Nephron (organoid): Measurements from ENCODE around the gene FGG.

Experiments
- H3K27ac Mint-ChIP-seq, 3 experiments: 2 replicates each; pipeline ENCODE4 v1.8.0; 2020; ENCODE audit warnings: mixed read lengths in 3 of 3, mild to moderate bottlenecking in 2 of 3, moderate library complexity in 1 of 3
- H3K27me3 Mint-ChIP-seq: 2 replicates; pipeline ENCODE4 v1.8.0; 2021; ENCODE audit warnings: low read depth, mild to moderate bottlenecking, moderate library complexity, mixed read lengths
- H3K36me3 Mint-ChIP-seq: 2 replicates; pipeline ENCODE4 v1.8.0; 2020; ENCODE audit warnings: low read depth, mixed read lengths
- H3K4me1 Mint-ChIP-seq: 2 replicates; pipeline ENCODE4 v1.8.0; 2020; ENCODE audit warnings: mixed read lengths
- H3K4me3 Mint-ChIP-seq, 3 experiments: 2 replicates each; pipeline ENCODE4 v1.8.0; 2020; ENCODE audit warnings: mild to moderate bottlenecking in 3 of 3, mixed read lengths in 3 of 3, moderate library complexity in 2 of 3
- H3K9me3 Mint-ChIP-seq: 2 replicates; pipeline ENCODE4 v1.8.0; 2020; ENCODE audit warnings: mixed read lengths
- TF ChIP-seq, protein P1 (sequence below), 3 experiments: fragments of 200-600 bp; sonication (generic); IDR thresholded peaks; one replicate each; pipeline ENCODE4 v1.5.0; 2021; ENCODE audit warnings: antibody characterized with exemption in 3 of 3; ENCODE audit not compliant: unreplicated experiment in 3 of 3

FGG gene

DNA sequence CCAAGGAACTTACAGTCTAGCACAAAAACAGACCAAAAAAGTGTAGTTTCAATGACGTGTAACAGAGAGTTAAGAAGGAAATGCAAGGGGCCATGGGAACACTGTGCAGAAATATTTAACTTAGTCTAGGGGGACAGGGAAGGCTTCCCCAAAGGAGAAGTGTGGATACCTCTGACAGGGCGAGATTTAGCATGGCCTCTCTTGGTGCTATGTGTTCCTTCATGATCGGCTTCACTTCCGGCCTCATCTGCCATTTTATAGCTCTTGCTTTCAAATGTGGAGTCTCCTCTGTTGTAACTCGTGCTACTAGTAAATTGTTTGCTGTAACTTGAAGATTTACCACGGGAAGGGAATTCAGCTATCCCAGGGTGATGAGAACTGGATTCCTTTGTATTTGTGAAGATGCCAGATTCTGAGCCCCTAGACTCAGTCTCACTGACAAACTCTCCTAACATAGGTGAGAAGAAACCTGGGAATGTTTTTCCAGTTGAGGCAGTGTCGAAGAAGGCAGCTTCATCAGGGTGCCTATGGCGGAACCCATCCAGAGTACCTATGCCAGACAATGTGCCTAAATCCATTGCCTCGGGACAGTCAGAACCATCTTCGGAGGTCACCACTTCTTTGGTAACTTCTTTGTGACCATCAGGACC is 27.0 kb downstream of the FGG start:
- no peaks in the 10 kb centered on the region for H3K9me3 Mint-ChIP-seq
- TF ChIP-seq, protein P1, sequence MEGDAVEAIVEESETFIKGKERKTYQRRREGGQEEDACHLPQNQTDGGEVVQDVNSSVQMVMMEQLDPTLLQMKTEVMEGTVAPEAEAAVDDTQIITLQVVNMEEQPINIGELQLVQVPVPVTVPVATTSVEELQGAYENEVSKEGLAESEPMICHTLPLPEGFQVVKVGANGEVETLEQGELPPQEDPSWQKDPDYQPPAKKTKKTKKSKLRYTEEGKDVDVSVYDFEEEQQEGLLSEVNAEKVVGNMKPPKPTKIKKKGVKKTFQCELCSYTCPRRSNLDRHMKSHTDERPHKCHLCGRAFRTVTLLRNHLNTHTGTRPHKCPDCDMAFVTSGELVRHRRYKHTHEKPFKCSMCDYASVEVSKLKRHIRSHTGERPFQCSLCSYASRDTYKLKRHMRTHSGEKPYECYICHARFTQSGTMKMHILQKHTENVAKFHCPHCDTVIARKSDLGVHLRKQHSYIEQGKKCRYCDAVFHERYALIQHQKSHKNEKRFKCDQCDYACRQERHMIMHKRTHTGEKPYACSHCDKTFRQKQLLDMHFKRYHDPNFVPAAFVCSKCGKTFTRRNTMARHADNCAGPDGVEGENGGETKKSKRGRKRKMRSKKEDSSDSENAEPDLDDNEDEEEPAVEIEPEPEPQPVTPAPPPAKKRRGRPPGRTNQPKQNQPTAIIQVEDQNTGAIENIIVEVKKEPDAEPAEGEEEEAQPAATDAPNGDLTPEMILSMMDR (IDR thresholded peaks at IDR 0.05; ENCODE audit: unreplicated experiment in 3 of 3) = no peak
- no peaks in the 10 kb centered on the region for H3K36me3 Mint-ChIP-seq
- no peaks in the 10 kb centered on the region for H3K27me3 Mint-ChIP-seq
- no peak overlapping the region for H3K4me3 Mint-ChIP-seq
- H3K4me1 Mint-ChIP-seq = no peaks in the 10 kb centered on the region
- H3K27ac Mint-ChIP-seq = no peak overlapping the region

DNA sequence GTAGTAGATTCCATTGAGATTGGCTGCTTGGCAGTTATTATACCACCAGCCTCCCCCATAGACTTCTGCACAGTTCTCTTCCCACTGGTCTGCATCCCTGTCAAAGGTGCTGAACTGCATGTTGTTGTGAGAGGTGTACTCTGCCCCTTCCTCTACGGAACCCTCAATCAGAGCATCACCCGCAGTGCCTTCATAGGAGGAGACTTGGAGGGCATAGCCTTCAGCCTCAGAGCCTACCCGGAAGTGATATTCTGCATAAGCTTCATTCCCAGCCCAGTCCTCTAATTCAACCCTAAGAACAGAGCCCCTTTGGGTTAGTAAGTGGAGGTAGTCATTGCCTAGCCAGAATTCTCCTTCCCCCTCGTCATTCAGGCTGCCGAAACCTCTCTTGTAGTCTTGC is 28.2 kb downstream of the FGG start:
- Mint-ChIP-seq H3K4me3 (no peak overlapping the region), H3K36me3 (no peaks in the 10 kb centered on the region), H3K27ac (no peak overlapping the region), H3K4me1 (no peaks in the 10 kb centered on the region), H3K27me3 (no peaks in the 10 kb centered on the region), H3K9me3 (no peaks in the 10 kb centered on the region)
- TF ChIP-seq, protein P1 (IDR thresholded peaks at IDR 0.05; ENCODE audit: unreplicated experiment in 3 of 3) = no peak

DNA sequence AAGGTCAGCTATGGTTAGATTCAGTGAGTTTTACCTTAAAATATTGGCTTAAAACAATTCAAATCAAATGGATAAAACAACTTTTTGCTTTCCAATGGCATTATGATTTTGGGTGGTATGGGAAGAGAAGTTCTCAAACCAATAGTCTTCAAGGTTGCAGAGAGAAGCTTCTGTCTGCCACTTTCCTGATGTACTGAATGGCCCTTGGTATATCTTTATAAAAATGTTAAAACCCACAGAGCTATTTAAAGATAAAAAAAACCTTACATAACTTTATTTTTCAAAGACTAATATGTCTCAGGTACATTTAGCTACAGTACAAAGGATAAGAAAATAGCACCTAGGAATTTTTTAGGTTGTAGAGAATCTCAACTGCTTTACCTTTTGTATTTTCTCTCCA is 28.8 kb downstream of the FGG start:
- Mint-ChIP-seq H3K36me3 (no peaks in the 10 kb centered on the region), H3K27ac (no peak overlapping the region), H3K9me3 (no peaks in the 10 kb centered on the region), H3K4me1 (no peaks in the 10 kb centered on the region), H3K4me3 (no peak overlapping the region), H3K27me3 (no peaks in the 10 kb centered on the region)
- TF ChIP-seq, protein P1 (IDR thresholded peaks at IDR 0.05; ENCODE audit: unreplicated experiment in 3 of 3) = no peak

DNA sequence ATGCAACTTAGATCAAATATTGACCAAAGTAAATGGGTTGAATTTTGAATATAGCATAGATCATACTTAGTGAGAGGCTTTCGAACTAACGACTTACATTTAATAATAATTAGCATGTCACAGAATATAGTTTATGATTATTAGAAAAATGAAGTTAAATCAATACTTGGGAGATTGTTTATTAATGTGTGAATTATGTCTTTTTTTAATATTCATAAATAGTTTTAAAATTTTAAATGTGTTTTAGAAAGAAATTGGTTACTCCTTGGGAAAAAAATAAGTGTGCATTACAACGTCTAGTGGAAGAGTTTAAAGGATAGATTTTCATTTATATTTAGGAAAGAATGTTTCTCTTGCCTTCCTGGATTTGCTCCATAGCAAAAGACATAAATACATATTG is 29.2 kb downstream of the FGG start:
- H3K4me1 Mint-ChIP-seq = no peaks in the 10 kb centered on the region
- no peak overlapping the region for H3K4me3 Mint-ChIP-seq
- TF ChIP-seq, protein P1 (IDR thresholded peaks at IDR 0.05; ENCODE audit: unreplicated experiment in 3 of 3) = no peak

DNA sequence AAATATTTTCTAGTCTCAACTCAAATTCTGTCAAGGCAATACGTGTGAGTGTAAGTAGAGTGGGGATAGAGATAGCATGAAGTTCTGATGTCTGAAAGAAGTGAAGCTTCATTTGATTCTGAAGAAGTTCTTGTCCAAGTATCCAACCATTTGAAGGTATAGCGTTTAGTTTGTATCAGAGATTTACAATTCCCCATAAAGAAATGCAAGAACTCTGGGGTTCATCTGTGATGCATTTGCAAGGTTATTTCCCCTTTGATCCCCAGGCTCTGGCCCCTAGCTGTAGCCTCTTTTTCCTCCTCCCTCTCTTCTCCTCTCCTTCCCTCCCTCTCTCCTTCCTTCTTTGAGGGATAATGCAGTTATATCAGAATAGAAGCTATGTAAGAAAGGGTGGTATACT is 29.7 kb downstream of the FGG start:
- Mint-ChIP-seq H3K4me3 (no peak overlapping the region), H3K27me3 (no peaks in the 10 kb centered on the region), H3K27ac (no peak overlapping the region), H3K9me3 (no peaks in the 10 kb centered on the region), H3K36me3 (no peaks in the 10 kb centered on the region), H3K4me1 (no peaks in the 10 kb centered on the region)
- TF ChIP-seq, protein P1 (IDR thresholded peaks at IDR 0.05; ENCODE audit: unreplicated experiment in 3 of 3) = no peak

More for the DNA sequence above, 29.2 kb downstream of the FGG start:
- no peaks in the 10 kb centered on the region for H3K36me3 Mint-ChIP-seq
- H3K27ac Mint-ChIP-seq = no peak overlapping the region
- no peaks in the 10 kb centered on the region for H3K27me3 Mint-ChIP-seq
- no peaks in the 10 kb centered on the region for H3K9me3 Mint-ChIP-seq

DNA sequence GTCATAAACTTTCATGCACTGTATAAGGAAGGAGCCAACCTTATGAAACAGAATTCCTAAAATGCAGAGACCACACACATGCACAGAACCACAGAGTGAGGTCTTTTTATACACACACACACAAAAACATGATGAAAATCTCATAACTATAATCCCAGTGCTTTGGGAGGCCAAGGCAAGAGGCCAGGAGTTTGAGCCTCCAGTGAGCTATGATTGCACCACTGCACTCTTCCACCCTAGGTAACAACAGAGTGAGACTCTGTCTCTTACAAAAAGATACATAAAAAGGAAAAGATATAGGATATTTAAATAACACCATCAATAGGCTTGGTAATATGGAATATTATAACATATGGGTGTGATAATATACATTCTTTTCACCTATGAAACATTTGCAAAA is 32.5 kb downstream of the FGG start:
- TF ChIP-seq, protein P1 (IDR thresholded peaks at IDR 0.05; ENCODE audit: unreplicated experiment in 3 of 3) = no peak
- H3K36me3 Mint-ChIP-seq = no peaks in the 10 kb centered on the region
- H3K4me3 Mint-ChIP-seq = no peak overlapping the region
- H3K4me1 Mint-ChIP-seq = no peaks in the 10 kb centered on the region
- no peaks in the 10 kb centered on the region for H3K27me3 Mint-ChIP-seq
- H3K9me3 Mint-ChIP-seq = no peaks in the 10 kb centered on the region
- no peak overlapping the region for H3K27ac Mint-ChIP-seq
